DMS79 treated with DMSO at 0.1 percent for 48 hours (cell line): ENCODE measurements around the gene GPAM.
A peak's percentile ranks its signal among the peaks of the same experiment; 100 is the strongest.
"Not testable (repeated sequence)": the region's sequence is repeated elsewhere in the genome, so short reads cannot be mapped to it uniquely, and the experiment has no call there.

Source experiments
- DNase-seq: peaks from one replicate; lab custom pipeline; 2025; lab: John Stamatoyannopoulos, UW

GPAM gene

GRCh38 chr10:112183329-112184051, at the start of gene GPAM:
TSS of gene GPAM (minus strand) at chr10:112183765. CDS start at chr10:112181784, 1,981 bp downstream.
- DNase-seq: peak; percentile 61

GRCh38 chr10:112232670-112233069, 49.1 kb upstream of the GPAM start:
- DNase-seq: peak; percentile 46

- DNase-seq: no peak
Observed at GRCh38 chr10:112231602-112232400, 48.2 kb upstream of the GPAM start.

GRCh38 chr10:112230325-112230988, 46.9 kb upstream of the GPAM start:
- no peak for DNase-seq

GRCh38 chr10:112229901-112230300, 46.3 kb upstream of the GPAM start:
- DNase-seq: no peak

GRCh38 chr10:112229096-112229495, 45.5 kb upstream of the GPAM start:
- DNase-seq: no peak

- DNase-seq: not testable (repeated sequence)
Observed at GRCh38 chr10:112228366-112229088, 45.0 kb upstream of the GPAM start.

GRCh38 chr10:112227331-112227987, 43.9 kb upstream of the GPAM start:
- DNase-seq: peak; percentile 26

- DNase-seq: peak; percentile 45
Observed at GRCh38 chr10:112226439-112227248, 43.1 kb upstream of the GPAM start.

GRCh38 chr10:112225771-112226438, 42.3 kb upstream of the GPAM start:
- no peak for DNase-seq

- DNase-seq: no peak
Observed at GRCh38 chr10:112224933-112225529, 41.5 kb upstream of the GPAM start.

- no peak for DNase-seq
Observed at GRCh38 chr10:112223725-112224124, 40.2 kb upstream of the GPAM start.

GRCh38 chr10:112222799-112223198, 39.2 kb upstream of the GPAM start:
- no peak for DNase-seq

- no peak for DNase-seq
Observed at GRCh38 chr10:112221545-112221944, 38.0 kb upstream of the GPAM start.

GRCh38 chr10:112218960-112219359, 35.4 kb upstream of the GPAM start:
- DNase-seq: no peak

- no peak for DNase-seq
Observed at GRCh38 chr10:112218036-112218390, 34.4 kb upstream of the GPAM start.

- DNase-seq: no peak
Observed at GRCh38 chr10:112217386-112218035, 33.9 kb upstream of the GPAM start.

- DNase-seq: no peak
Observed at GRCh38 chr10:112216966-112217365, 33.4 kb upstream of the GPAM start.

- DNase-seq: no peak
Observed at GRCh38 chr10:112216151-112216550, 32.6 kb upstream of the GPAM start.
